GM12872 (cell line): Measurements from ENCODE around the gene GNGT1.

Experiments used
- CTCF ChIP-seq: IDR thresholded peaks from 3 replicates; pipeline ENCODE4 v1.5.1; 2011; ENCODE audit warnings: low read depth, mild to moderate bottlenecking, low read length, moderate library complexity; ENCODE audit not compliant: insufficient read depth

The GNGT1 gene

GRCh38 chr7:93890464-93891068 is 15.8 kb upstream of the GNGT1 start, which contains the start of gene TFPI2:
TFPI2 (minus strand) TSS chr7:93890753; CDS start chr7:93890678, 75 bp downstream.
- no peak for TF ChIP-seq CTCF

- no peak for TF ChIP-seq CTCF
Measured at GRCh38 chr7:93894426-93894825, 11.9 kb upstream of the GNGT1 start.

GRCh38 chr7:93894966-93895640 is 11.3 kb upstream of the GNGT1 start:
- TF ChIP-seq CTCF, result no peak

- no peak for TF ChIP-seq CTCF
Measured at GRCh38 chr7:93895859-93896600, 10.3 kb upstream of the GNGT1 start.

- TF ChIP-seq CTCF, result no peak
Measured at GRCh38 chr7:93897680-93898079, 8.7 kb upstream of the GNGT1 start.

- peak; percentile 78 for TF ChIP-seq CTCF
Measured at GRCh38 chr7:93902777-93903423, 3.5 kb upstream of the GNGT1 start.
